Measurements from ENCODE around the gene TSPAN6. TPM values are rescaled to one million over a fixed set of nuclear protein-coding genes. Genes with fewer than 3 reads are reported as not detected.

The TSPAN6 gene
- total RNA-seq, 1 experiment from 2014 or later: 47.4 TPM

DNA sequence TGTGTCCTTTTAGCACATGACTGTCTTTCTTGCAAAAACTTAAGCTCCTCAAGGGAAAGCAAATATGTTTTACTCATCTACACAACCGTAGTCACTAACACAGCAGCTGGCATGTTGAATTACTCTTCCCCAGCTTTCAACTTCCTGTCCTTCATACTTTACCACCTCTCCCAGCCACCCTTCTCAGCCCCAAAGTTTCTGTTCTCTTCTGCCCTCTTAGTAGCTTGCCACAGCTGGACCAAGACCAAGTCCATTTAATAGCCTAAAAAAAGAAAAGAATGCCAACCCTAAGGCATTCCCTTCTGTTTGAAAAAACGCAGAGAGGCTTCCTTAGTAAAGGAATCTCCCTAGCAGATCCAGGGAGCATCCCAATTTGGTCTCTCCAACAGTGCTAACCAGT is 44.1 kb upstream of the TSPAN6 start:
- CTCF ChIA-PET: no interaction called here
- Histone ChIP-seq H3K36me3 (ENCODE audit: low read depth, low read length) (no peaks in the 10 kb centered on the region), H3F3A (ENCODE audit: low read length, unreplicated experiment) (no peaks in the 10 kb centered on the region), H3K4me3 (ENCODE audit: low read length) (no peak overlapping the region), H3K4me1 (ENCODE audit: insufficient read depth, low read length) (peaks cover 11% of the 10 kb centered on the region), H3K27ac (ENCODE audit: low read length) (no peak overlapping the region), H3K9me2 (replicated peaks; ENCODE audit: low read length) (no peaks in the 10 kb centered on the region), H3K9me3 (ENCODE audit: low read length) (no peaks in the 10 kb centered on the region), H2AFZ (ENCODE audit: low read length) (no peak overlapping the region), H3K27me3 (ENCODE audit: low read length) (no peaks in the 10 kb centered on the region), H3K9ac (ENCODE audit: low read length) (no peak overlapping the region), H3K4me2 (ENCODE audit: low read length) (no peak overlapping the region), H4K20me1 (ENCODE audit: low read length) (no peaks in the 10 kb centered on the region), H3K79me2 (ENCODE audit: low read length) (no peaks in the 10 kb centered on the region)
- intact Hi-C loops (cut with micrococcal nuclease): loop anchor here (10.0 kb wide), 1 partner anchor 166 kb away; no protein-coding TSS in a partner anchor
- no TSS peak for BruUV-seq (replicated peaks)
- TF ChIP-seq EZH2 (IDR thresholded peaks at IDR 0.05; ENCODE audit: low read length, unreplicated experiment): no peak
- TF ChIP-seq, protein P1, sequence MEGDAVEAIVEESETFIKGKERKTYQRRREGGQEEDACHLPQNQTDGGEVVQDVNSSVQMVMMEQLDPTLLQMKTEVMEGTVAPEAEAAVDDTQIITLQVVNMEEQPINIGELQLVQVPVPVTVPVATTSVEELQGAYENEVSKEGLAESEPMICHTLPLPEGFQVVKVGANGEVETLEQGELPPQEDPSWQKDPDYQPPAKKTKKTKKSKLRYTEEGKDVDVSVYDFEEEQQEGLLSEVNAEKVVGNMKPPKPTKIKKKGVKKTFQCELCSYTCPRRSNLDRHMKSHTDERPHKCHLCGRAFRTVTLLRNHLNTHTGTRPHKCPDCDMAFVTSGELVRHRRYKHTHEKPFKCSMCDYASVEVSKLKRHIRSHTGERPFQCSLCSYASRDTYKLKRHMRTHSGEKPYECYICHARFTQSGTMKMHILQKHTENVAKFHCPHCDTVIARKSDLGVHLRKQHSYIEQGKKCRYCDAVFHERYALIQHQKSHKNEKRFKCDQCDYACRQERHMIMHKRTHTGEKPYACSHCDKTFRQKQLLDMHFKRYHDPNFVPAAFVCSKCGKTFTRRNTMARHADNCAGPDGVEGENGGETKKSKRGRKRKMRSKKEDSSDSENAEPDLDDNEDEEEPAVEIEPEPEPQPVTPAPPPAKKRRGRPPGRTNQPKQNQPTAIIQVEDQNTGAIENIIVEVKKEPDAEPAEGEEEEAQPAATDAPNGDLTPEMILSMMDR (conservative IDR thresholded peaks at IDR 0.05; ENCODE audit: low read depth, low read length): no peak
- TF ChIP-seq EZH2phosphoT487 (IDR thresholded peaks at IDR 0.05; ENCODE audit: borderline replicate concordance, low read length): no peak
- POLR2A ChIA-PET (ENCODE audit: unreplicated experiment): no interaction called here
- ATAC-seq: no peak
- DNase-seq: no peak

DNA sequence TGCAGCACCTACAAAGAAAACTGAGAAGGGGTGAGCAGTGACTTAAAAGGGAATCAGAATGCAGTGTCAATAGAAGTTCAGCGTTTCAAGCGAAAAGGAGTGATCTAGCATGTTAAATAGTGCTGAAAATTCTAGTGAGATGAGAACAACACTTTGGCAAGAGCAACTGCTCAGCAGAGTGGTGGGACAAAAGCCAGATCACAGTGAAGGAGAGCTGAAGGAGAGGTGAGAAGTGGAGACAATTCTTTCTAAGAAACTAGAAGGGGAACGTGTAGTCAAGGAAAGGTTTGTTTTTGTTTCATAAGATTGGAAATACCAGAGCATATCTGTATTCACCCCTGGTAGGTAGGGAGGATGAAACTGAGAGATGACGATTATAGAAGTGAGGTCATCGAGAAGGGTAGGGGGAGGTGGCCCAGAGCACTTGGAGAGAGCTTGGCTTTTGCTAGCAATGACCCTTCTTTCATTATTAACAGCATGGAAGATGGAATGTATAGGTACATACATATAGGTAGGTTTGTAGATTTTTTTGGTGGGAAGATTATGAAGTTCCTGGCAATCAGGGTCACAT is 41.1 kb upstream of the TSPAN6 start:
- H3K4me2 ChIP-seq (ENCODE audit: low read length): no peak overlapping the region
- H3K4me3 ChIP-seq (ENCODE audit: low read length): no peak overlapping the region
- peaks cover 16% of the 10 kb centered on the region for H3K4me1 ChIP-seq (ENCODE audit: insufficient read depth, low read length)
- intact Hi-C loops (cut with micrococcal nuclease): no loop called here
- H3K36me3 ChIP-seq (ENCODE audit: low read depth, low read length): no peaks in the 10 kb centered on the region
- no peak overlapping the region for H2AFZ ChIP-seq (ENCODE audit: low read length)
- no peaks in the 10 kb centered on the region for H3F3A ChIP-seq (ENCODE audit: low read length, unreplicated experiment)
- no peaks in the 10 kb centered on the region for H3K9me3 ChIP-seq (ENCODE audit: low read length)
- H3K27ac ChIP-seq (ENCODE audit: low read length): no peak overlapping the region
- ATAC-seq (no peak), DNase-seq (no peak)
- H3K9ac ChIP-seq (ENCODE audit: low read length): no peak overlapping the region
- no peaks in the 10 kb centered on the region for H3K27me3 ChIP-seq (ENCODE audit: low read length)
- BruUV-seq (replicated peaks): no TSS peak
- TF ChIP-seq EZH2 (IDR thresholded peaks at IDR 0.05; ENCODE audit: low read length, unreplicated experiment): no peak
- POLR2A ChIA-PET (ENCODE audit: unreplicated experiment): no interaction called here
- no peaks in the 10 kb centered on the region for H4K20me1 ChIP-seq (ENCODE audit: low read length)
- no peaks in the 10 kb centered on the region for H3K79me2 ChIP-seq (ENCODE audit: low read length)
- CTCF ChIA-PET: no interaction called here
- H3K9me2 ChIP-seq (replicated peaks; ENCODE audit: low read length): no peaks in the 10 kb centered on the region

DNA sequence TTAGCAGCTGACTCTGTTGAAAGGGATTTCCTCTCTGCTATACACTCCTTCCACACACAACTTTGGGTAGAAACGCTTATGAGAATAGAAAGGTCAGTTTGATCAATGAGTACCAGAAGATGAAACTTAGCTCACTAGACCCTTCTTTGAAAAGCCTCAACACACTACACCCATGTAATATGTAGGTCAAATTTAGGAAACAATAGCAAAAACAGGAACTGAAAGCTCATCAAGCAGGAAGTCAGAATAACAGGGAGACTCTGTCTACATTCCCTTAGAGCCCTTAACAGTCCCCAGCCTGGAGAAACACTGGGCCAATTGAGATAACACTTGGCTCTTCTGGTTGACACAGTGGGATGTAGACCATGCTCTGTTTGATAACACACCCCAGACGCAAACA is 38.1 kb upstream of the TSPAN6 start:
- intact Hi-C loops (cut with micrococcal nuclease): no loop called here
- Histone ChIP-seq H3K9me2 (replicated peaks; ENCODE audit: low read length) (no peaks in the 10 kb centered on the region), H3F3A (ENCODE audit: low read length, unreplicated experiment) (no peaks in the 10 kb centered on the region), H3K4me3 (ENCODE audit: low read length) (no peak overlapping the region), H3K9me3 (ENCODE audit: low read length) (no peaks in the 10 kb centered on the region), H3K79me2 (ENCODE audit: low read length) (no peaks in the 10 kb centered on the region), H3K9ac (ENCODE audit: low read length) (no peak overlapping the region), H3K4me2 (ENCODE audit: low read length) (no peak overlapping the region), H3K27me3 (ENCODE audit: low read length) (no peaks in the 10 kb centered on the region), H3K27ac (ENCODE audit: low read length) (no peak overlapping the region), H3K36me3 (ENCODE audit: low read depth, low read length) (no peaks in the 10 kb centered on the region), H2AFZ (ENCODE audit: low read length) (no peak overlapping the region), H3K4me1 (ENCODE audit: insufficient read depth, low read length) (peaks cover 28% of the 10 kb centered on the region), H4K20me1 (ENCODE audit: low read length) (no peaks in the 10 kb centered on the region)
- ChIA-PET POLR2A (ENCODE audit: unreplicated experiment) (no interaction called here), CTCF (no interaction called here)
- no TSS peak for BruUV-seq (replicated peaks)
- ATAC-seq (no peak), DNase-seq (no peak)
- TF ChIP-seq, protein P1 (conservative IDR thresholded peaks at IDR 0.05; ENCODE audit: low read depth, low read length): no peak
- TF ChIP-seq EZH2phosphoT487 (IDR thresholded peaks at IDR 0.05; ENCODE audit: borderline replicate concordance, low read length) (no peak), EZH2 (IDR thresholded peaks at IDR 0.05; ENCODE audit: low read length, unreplicated experiment) (no peak)

Measured in PC-3 (cell line).